Heart left ventricle (tissue), 13 donors: ENCODE data around the gene SH3RF3.

Source experiments
- POLR2A ChIP-seq, 2 donors: fragments of 450-650 bp; IDR thresholded peaks; one replicate each; pipeline ENCODE4 v1.6.1; 2017; ENCODE audit warnings: antibody characterized with exemption in 2 of 2, mild to moderate bottlenecking in 2 of 2, moderate library complexity in 2 of 2
- TF ChIP-seq, protein P1 (sequence below), 12 donors: fragments of 200-600 bp; sonication (generic) in 4 of 12; IDR thresholded peaks; one replicate each; pipeline versions ENCODE4 v1.5.0 to v1.8.0; 2018 to 2022; ENCODE audit warnings: antibody characterized with exemption in 12 of 12, mild to moderate bottlenecking in 5 of 12
- donor health status: ischemic (EF 13 %, LVEDD 7.1; RV severe dilation, severe dysfunction).
- donor health status: DM: no; HTN: yes; CAD: no.
- donor health status: DM: no; HTN: no; CAD: no.
- donor health status: ischemic (EF 25% LVEDD 6.9; RV normal size, moderate dysfunction).
- donor health status: ischemic (EF 25% LVEDD 5.7; RV mildly dilated, moderate dysfunction).
- donor health status: ischemic (EF 35%, LVEDD 5.7; RV mildly dilated, moderate dysfunction).
- donor health status: nonischemic (EF 11% LVEDD 7.7; RV severe dilation, severe dysfunction).
- donor health status: DM: yes; HTN: yes; CAD: no.
- donor health status: PGD.
- donor health status: ischemic (EF 29% LVEDD 5.4; RV normal size, mild dysfunction).
- donor health status: nonischemic (EF 23%, LVEDD 6.1; RV moderate dilation, normal function).

DNA sequence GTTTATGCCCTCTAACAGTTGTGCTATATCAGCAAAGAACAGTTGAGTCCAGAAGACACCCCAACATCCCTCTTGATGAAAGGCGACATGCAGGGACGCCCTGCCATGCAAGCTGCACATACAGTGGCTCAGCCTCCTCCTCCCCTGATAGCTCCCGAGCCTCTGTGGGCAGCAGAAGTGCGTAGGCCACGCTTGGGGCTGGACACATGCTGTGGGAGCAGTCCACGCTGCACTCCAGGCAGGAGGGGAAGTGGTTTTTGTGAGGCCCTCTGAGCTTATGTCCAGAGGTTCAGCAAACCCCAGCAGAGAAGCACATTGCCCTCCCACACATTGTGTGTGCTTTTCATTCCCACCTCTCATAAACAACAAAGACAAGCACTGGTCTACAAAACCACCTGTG, 322.7 kb downstream of the SH3RF3 start:
- TF ChIP-seq, protein P1, sequence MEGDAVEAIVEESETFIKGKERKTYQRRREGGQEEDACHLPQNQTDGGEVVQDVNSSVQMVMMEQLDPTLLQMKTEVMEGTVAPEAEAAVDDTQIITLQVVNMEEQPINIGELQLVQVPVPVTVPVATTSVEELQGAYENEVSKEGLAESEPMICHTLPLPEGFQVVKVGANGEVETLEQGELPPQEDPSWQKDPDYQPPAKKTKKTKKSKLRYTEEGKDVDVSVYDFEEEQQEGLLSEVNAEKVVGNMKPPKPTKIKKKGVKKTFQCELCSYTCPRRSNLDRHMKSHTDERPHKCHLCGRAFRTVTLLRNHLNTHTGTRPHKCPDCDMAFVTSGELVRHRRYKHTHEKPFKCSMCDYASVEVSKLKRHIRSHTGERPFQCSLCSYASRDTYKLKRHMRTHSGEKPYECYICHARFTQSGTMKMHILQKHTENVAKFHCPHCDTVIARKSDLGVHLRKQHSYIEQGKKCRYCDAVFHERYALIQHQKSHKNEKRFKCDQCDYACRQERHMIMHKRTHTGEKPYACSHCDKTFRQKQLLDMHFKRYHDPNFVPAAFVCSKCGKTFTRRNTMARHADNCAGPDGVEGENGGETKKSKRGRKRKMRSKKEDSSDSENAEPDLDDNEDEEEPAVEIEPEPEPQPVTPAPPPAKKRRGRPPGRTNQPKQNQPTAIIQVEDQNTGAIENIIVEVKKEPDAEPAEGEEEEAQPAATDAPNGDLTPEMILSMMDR (IDR thresholded peaks at IDR 0.05), result no peak
- TF ChIP-seq POLR2A (IDR thresholded peaks at IDR 0.05), result no peak
